Thyroid gland (tissue), 4 donors: Measurements from ENCODE around the gene AXL.

Experiments
- POLR2A ChIP-seq, 2 donors: fragments of 450-650 bp; IDR thresholded peaks; one replicate each; pipeline ENCODE4 v1.6.1; 2017; ENCODE audit warnings: antibody characterized with exemption in 2 of 2, mild to moderate bottlenecking in 2 of 2, moderate library complexity in 1 of 2
- TF ChIP-seq, protein P1 (sequence below), 6 experiments: fragments of 200-600 bp in 3 of 6; fragments of 450-650 bp in 3 of 6; sonication (generic) in 3 of 6; IDR thresholded peaks; one replicate each; pipeline ENCODE4 v1.5.1; 2016 to 2019; ENCODE audit warnings: antibody characterized with exemption in 6 of 6, mild to moderate bottlenecking in 2 of 6, inconsistent platforms in 1 of 6, moderate library complexity in 1 of 6

DNA sequence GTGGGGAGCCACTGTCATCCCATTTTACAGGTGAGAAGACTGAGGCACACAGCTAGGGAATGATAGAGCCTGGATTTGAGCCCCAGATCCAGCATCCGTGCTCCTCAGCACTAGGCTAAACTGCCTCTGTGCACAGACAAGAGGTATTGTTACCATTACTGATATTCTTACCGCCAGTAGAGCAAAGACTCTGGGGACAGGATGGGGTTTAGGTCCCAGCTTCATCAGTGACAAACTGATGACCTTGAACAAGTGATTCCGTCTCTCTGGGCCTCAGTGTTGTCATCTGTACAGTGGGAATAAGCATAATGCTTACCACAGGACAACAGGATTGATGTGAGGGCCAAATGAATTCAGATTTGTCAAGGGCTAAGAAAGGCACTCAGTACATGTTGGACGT is 16.5 kb downstream of the AXL start:
- no peak for TF ChIP-seq POLR2A (IDR thresholded peaks at IDR 0.05)
- TF ChIP-seq, protein P1, sequence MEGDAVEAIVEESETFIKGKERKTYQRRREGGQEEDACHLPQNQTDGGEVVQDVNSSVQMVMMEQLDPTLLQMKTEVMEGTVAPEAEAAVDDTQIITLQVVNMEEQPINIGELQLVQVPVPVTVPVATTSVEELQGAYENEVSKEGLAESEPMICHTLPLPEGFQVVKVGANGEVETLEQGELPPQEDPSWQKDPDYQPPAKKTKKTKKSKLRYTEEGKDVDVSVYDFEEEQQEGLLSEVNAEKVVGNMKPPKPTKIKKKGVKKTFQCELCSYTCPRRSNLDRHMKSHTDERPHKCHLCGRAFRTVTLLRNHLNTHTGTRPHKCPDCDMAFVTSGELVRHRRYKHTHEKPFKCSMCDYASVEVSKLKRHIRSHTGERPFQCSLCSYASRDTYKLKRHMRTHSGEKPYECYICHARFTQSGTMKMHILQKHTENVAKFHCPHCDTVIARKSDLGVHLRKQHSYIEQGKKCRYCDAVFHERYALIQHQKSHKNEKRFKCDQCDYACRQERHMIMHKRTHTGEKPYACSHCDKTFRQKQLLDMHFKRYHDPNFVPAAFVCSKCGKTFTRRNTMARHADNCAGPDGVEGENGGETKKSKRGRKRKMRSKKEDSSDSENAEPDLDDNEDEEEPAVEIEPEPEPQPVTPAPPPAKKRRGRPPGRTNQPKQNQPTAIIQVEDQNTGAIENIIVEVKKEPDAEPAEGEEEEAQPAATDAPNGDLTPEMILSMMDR (IDR thresholded peaks at IDR 0.05): no peak
